HG02763 (cell line): ENCODE measurements around the gene RHEX.
"Not testable (repeated sequence)": the region's sequence is repeated elsewhere in the genome, so short reads cannot be mapped to it uniquely, and the experiment has no call there.

Source experiments
- ATAC-seq: cut with Tn5 transposase; IDR thresholded peaks from one replicate; pipeline ENCODE4 v1.9.1; 2021; ENCODE audit warnings: mild to moderate bottlenecking, moderate library complexity; ENCODE audit not compliant: unreplicated experiment

Gene RHEX

GRCh38 chr1:206058289-206058926 is 5.4 kb downstream of the RHEX start:
- ATAC-seq = not testable (repeated sequence)

GRCh38 chr1:206058927-206059292 is 5.9 kb downstream of the RHEX start:
- ATAC-seq = no peak

- ATAC-seq = no peak
Measured at GRCh38 chr1:206059355-206059915, 6.5 kb downstream of the RHEX start.

- no peak for ATAC-seq
Measured at GRCh38 chr1:206060844-206061243, 7.9 kb downstream of the RHEX start.

GRCh38 chr1:206062464-206062863 is 9.5 kb downstream of the RHEX start:
- ATAC-seq = no peak

- ATAC-seq = not testable (repeated sequence)
Measured at GRCh38 chr1:206064001-206064400, 11.0 kb downstream of the RHEX start.

- ATAC-seq = not testable (repeated sequence)
Measured at GRCh38 chr1:206064501-206064900, 11.5 kb downstream of the RHEX start.

- no peak for ATAC-seq
Measured at GRCh38 chr1:206065547-206066145, 12.7 kb downstream of the RHEX start.

GRCh38 chr1:206066479-206067171 is 13.7 kb downstream of the RHEX start:
- peak; percentile 73 for ATAC-seq

- ATAC-seq = no peak
Measured at GRCh38 chr1:206067486-206068227, 14.7 kb downstream of the RHEX start.

GRCh38 chr1:206068314-206068713 is 15.3 kb downstream of the RHEX start:
- ATAC-seq = no peak

GRCh38 chr1:206070627-206071304 is 17.8 kb downstream of the RHEX start:
- no peak for ATAC-seq

- no peak for ATAC-seq
Measured at GRCh38 chr1:206074839-206075238, 21.9 kb downstream of the RHEX start.

- ATAC-seq = no peak
Measured at GRCh38 chr1:206075786-206076755, 23.1 kb downstream of the RHEX start.

GRCh38 chr1:206079135-206079534 is 26.2 kb downstream of the RHEX start:
- no peak for ATAC-seq

- no peak for ATAC-seq
Measured at GRCh38 chr1:206080026-206080820, 27.2 kb downstream of the RHEX start.

GRCh38 chr1:206081856-206082255 is 28.9 kb downstream of the RHEX start:
- ATAC-seq = no peak

GRCh38 chr1:206082831-206083695 is 30.1 kb downstream of the RHEX start:
- ATAC-seq = no peak
